WTC11 (cell line): ENCODE results near the gene GJA1. TPM values are rescaled to one million over a fixed set of nuclear protein-coding genes. Genes with fewer than 3 reads are reported as not detected.

Experiments
- ATAC-seq: fragments of 200-7000 bp; cut with Tn5 transposase; 2 replicates; pipeline ENCODE4 v1.10.0; 2021; ENCODE audit warnings: mild to moderate bottlenecking, moderate library complexity
- CTCF ChIA-PET: fragments of 300-600 bp; sonication (Branson Sonifier 250); formaldehyde crosslinking; loops from one replicate; lab custom pipeline; 2021; ENCODE audit warnings: antibody characterized with exemption; lab: Charles Lee
- POLR2A ChIA-PET: fragments of 350-600 bp; sonication (Branson Sonifier 250); formaldehyde crosslinking; loops from one replicate; lab custom pipeline; 2021; ENCODE audit warnings: antibody characterized with exemption; lab: Charles Lee
- DNase-seq: peaks from one replicate; pipeline ENCODE4 v3.0.0; 2021; ENCODE audit warnings: low spot score
- H3K27ac Mint-ChIP-seq: 2 replicates; pipeline ENCODE4 v1.8.0; 2021; ENCODE audit warnings: mixed read lengths
- H3K27me3 Mint-ChIP-seq: 2 replicates; pipeline ENCODE4 v1.8.0; 2021; ENCODE audit warnings: low read depth, mild to moderate bottlenecking, moderate library complexity, mixed read lengths
- H3K36me3 Mint-ChIP-seq: 2 replicates; pipeline ENCODE4 v1.8.0; 2021; ENCODE audit warnings: mixed read lengths
- H3K4me1 Mint-ChIP-seq: 2 replicates; pipeline ENCODE4 v1.8.0; 2022; ENCODE audit warnings: mixed read lengths
- H3K4me3 Mint-ChIP-seq: 2 replicates; pipeline ENCODE4 v1.8.0; 2021; ENCODE audit warnings: mild to moderate bottlenecking, moderate library complexity, mixed read lengths
- H3K9me3 Mint-ChIP-seq: 2 replicates; pipeline ENCODE4 v1.8.0; 2021; ENCODE audit warnings: mixed read lengths
- AR ChIP-seq: fragments of 250-450 bp; sonication (Bioruptor Pico); IDR thresholded peaks from 2 replicates; pipeline ENCODE4 v1.9.0; 2021; ENCODE audit warnings: mild to moderate bottlenecking
- ATF6 ChIP-seq: sonication (generic); formaldehyde crosslinking; IDR thresholded peaks from 2 replicates; pipeline ENCODE4 v1.8.1; 2023; ENCODE audit warnings: mild to moderate bottlenecking, missing genetic modification reagents
- CREB1 ChIP-seq: sonication (generic); formaldehyde crosslinking; IDR thresholded peaks from 2 replicates; pipeline ENCODE4 v1.8.0; 2023; ENCODE audit warnings: mild to moderate bottlenecking, missing genetic modification reagents
- E2F1 ChIP-seq: sonication (generic); formaldehyde crosslinking; IDR thresholded peaks from 2 replicates; pipeline ENCODE4 v1.8.0; 2022; ENCODE audit warnings: mild to moderate bottlenecking, missing genetic modification reagents
- E2F4 ChIP-seq: sonication (generic); formaldehyde crosslinking; IDR thresholded peaks from 2 replicates; pipeline ENCODE4 v1.8.1; 2022; ENCODE audit warnings: low read depth, mild to moderate bottlenecking, moderate library complexity, missing genetic modification reagents, borderline replicate concordance
- ELF4 ChIP-seq: sonication (generic); formaldehyde crosslinking; IDR thresholded peaks from 2 replicates; pipeline ENCODE4 v1.8.1; 2022; ENCODE audit warnings: low read depth, mild to moderate bottlenecking, moderate library complexity, missing genetic modification reagents
- ETV6 ChIP-seq: sonication (generic); formaldehyde crosslinking; IDR thresholded peaks from 2 replicates; pipeline ENCODE4 v1.8.1; 2022; ENCODE audit warnings: mild to moderate bottlenecking, missing genetic modification reagents
- IRF2 ChIP-seq: sonication (generic); formaldehyde crosslinking; IDR thresholded peaks from 2 replicates; pipeline ENCODE4 v1.8.0; 2022; ENCODE audit warnings: low read depth, missing genetic modification reagents, borderline replicate concordance
- NFYB ChIP-seq: sonication (generic); formaldehyde crosslinking; conservative IDR thresholded peaks from 2 replicates; pipeline ENCODE4 v1.8.0; 2022; ENCODE audit warnings: low read depth, missing genetic modification reagents
- NR2C2 ChIP-seq: sonication (generic); formaldehyde crosslinking; IDR thresholded peaks from 2 replicates; pipeline ENCODE4 v1.8.0; 2022; ENCODE audit warnings: mild to moderate bottlenecking, missing genetic modification reagents
- SMAD3 ChIP-seq: sonication (generic); formaldehyde crosslinking; IDR thresholded peaks from 2 replicates; pipeline ENCODE4 v1.8.0; 2022; ENCODE audit warnings: missing genetic modification reagents, mild to moderate bottlenecking, borderline replicate concordance
- SP1 ChIP-seq: sonication (generic); formaldehyde crosslinking; conservative IDR thresholded peaks from 2 replicates; pipeline ENCODE4 v1.8.1; 2022; ENCODE audit warnings: missing genetic modification reagents
- ZNF232 ChIP-seq: sonication (generic); formaldehyde crosslinking; IDR thresholded peaks from 2 replicates; pipeline ENCODE4 v1.8.0; 2022; ENCODE audit warnings: mild to moderate bottlenecking, missing genetic modification reagents
- ZNF281 ChIP-seq: sonication (generic); formaldehyde crosslinking; IDR thresholded peaks from 2 replicates; pipeline ENCODE4 v1.8.0; 2023; ENCODE audit warnings: mild to moderate bottlenecking, missing genetic modification reagents
- ZNF416 ChIP-seq: fragments of 250-450 bp; sonication (Bioruptor Pico); IDR thresholded peaks from 2 replicates; pipeline ENCODE4 v1.9.0; 2021; ENCODE audit warnings: mild to moderate bottlenecking, inconsistent platforms
- ZNF425 ChIP-seq: fragments of 250-450 bp; sonication (Bioruptor Pico); conservative IDR thresholded peaks from 2 replicates; pipeline ENCODE4 v1.9.0; 2021; ENCODE audit warnings: mild to moderate bottlenecking
- total RNA-seq: library from RNA; stranded (reverse); gene quantifications from 3 replicates; pipeline ENCODE4 v1.2.3, GENCODE V29; 2021

GJA1 gene
- total RNA-seq, 1 experiment from 2014 or later = 546 TPM

- ChIA-PET POLR2A (no interaction called here), CTCF (interaction anchor here (0.6 kb wide), 1 partner anchor 338 kb away, joined by 4 read pairs; no protein-coding TSS in a partner anchor)
- Mint-ChIP-seq H3K27ac (no peak overlapping the region; the same call in 1 of the 2 replicates), H3K9me3 (no peaks in the 10 kb centered on the region), H3K27me3 (no peaks in the 10 kb centered on the region; the same call in 1 of the 2 replicates), H3K4me1 (peaks cover 41% of the 10 kb centered on the region), H3K36me3 (no peaks in the 10 kb centered on the region), H3K4me3 (0 out of 2 replicates have a peak overlapping the region, but pooled peaks have one; percentile 6)
- ATAC-seq = no peak
- no peak for TF ChIP-seq ZNF281 (CRISPR knock-in tag)
- TF ChIP-seq ELF4 (CRISPR knock-in tag) = no peak
- TF ChIP-seq SP1 = no peak
- no peak for TF ChIP-seq ETV6 (CRISPR knock-in tag)
- no peak for TF ChIP-seq NR2C2 (CRISPR knock-in tag)
- no peak for TF ChIP-seq ZNF416 (CRISPR knock-in tag)
- no peak for TF ChIP-seq AR (CRISPR knock-in tag)
- TF ChIP-seq E2F4 (CRISPR knock-in tag) = no peak
- TF ChIP-seq SMAD3 = no peak
- no peak for TF ChIP-seq NFYB (CRISPR knock-in tag)
- no peak for TF ChIP-seq ZNF232
- no peak for TF ChIP-seq E2F1 (CRISPR knock-in tag)
- TF ChIP-seq ZNF425 (CRISPR knock-in tag) = no peak
- TF ChIP-seq CREB1 = no peak
- TF ChIP-seq IRF2 (CRISPR knock-in tag) = no peak
- TF ChIP-seq ATF6 (CRISPR knock-in tag) = no peak
- no peak for DNase-seq
Observed at GRCh38 chr6:121485359-121485811, 49.9 kb downstream of the GJA1 start.
